MM.1S (cell line): ENCODE results near the gene SLC6A16.
"Not testable (repeated sequence)": the region's sequence is repeated elsewhere in the genome, so short reads cannot be mapped to it uniquely, and the experiment has no call there.

Experiments used
- EZH2 ChIP-seq: fragments of 300-600 bp; sonication (generic); optimal IDR thresholded peaks from 2 replicates; pipeline ENCODE3; 2017; ENCODE audit warnings: low read depth, mild to moderate bottlenecking, antibody characterized with exemption, low read length, mixed read lengths
- TF ChIP-seq, protein P1 (sequence below): fragments of 300-600 bp; sonication (generic); IDR thresholded peaks from 2 replicates; pipeline ENCODE4 v1.5.1; 2016; ENCODE audit warnings: antibody characterized with exemption, low read length, mixed read lengths

DNA sequence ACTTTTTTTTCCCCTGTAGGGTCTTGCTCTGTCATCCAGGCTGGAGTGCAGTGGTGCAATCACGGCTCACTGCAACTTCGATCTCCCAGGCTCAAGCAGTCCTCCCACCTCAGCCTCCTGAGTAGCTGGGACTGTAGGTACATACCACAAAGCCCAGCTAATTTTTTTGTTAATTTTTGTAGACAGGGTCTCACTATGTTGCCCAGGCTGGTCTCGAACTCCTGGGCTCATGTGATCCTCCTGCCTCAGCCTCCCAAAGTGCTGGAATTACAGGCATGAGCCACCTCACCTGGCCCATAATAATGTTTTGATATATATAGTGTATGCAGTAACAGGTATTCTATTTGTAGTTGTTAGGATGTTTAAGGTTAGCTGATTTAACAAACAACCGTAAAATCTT lies 6.2 kb upstream of the SLC6A16 start:
- TF ChIP-seq, protein P1, sequence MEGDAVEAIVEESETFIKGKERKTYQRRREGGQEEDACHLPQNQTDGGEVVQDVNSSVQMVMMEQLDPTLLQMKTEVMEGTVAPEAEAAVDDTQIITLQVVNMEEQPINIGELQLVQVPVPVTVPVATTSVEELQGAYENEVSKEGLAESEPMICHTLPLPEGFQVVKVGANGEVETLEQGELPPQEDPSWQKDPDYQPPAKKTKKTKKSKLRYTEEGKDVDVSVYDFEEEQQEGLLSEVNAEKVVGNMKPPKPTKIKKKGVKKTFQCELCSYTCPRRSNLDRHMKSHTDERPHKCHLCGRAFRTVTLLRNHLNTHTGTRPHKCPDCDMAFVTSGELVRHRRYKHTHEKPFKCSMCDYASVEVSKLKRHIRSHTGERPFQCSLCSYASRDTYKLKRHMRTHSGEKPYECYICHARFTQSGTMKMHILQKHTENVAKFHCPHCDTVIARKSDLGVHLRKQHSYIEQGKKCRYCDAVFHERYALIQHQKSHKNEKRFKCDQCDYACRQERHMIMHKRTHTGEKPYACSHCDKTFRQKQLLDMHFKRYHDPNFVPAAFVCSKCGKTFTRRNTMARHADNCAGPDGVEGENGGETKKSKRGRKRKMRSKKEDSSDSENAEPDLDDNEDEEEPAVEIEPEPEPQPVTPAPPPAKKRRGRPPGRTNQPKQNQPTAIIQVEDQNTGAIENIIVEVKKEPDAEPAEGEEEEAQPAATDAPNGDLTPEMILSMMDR, result not testable (repeated sequence)
- TF ChIP-seq EZH2, result not testable (repeated sequence)
